ENCODE data around the gene LRRC70. TPM values are rescaled to one million over a fixed set of nuclear protein-coding genes. Genes with fewer than 3 reads are reported as not detected.

The LRRC70 gene
- total RNA-seq, 1 experiment from 2014 or later, result 0.68 TPM

- Histone ChIP-seq H3K27me3 (replicated peaks; ENCODE audit: control insufficient read depth, insufficient read depth, low read length) (no peaks in the 10 kb centered on the region), H3K36me3 (ENCODE audit: control insufficient read depth, insufficient read depth, low read length) (no peaks in the 10 kb centered on the region), H3K4me1 (no peaks in the 10 kb centered on the region), H3K9me3 (no peaks in the 10 kb centered on the region), H3K4me3 (ENCODE audit: low read depth, low read length) (no peak overlapping the region)
- intact Hi-C loops (cut with micrococcal nuclease; ENCODE audit: unreplicated experiment), result no loop called here
- TF ChIP-seq, protein P1, sequence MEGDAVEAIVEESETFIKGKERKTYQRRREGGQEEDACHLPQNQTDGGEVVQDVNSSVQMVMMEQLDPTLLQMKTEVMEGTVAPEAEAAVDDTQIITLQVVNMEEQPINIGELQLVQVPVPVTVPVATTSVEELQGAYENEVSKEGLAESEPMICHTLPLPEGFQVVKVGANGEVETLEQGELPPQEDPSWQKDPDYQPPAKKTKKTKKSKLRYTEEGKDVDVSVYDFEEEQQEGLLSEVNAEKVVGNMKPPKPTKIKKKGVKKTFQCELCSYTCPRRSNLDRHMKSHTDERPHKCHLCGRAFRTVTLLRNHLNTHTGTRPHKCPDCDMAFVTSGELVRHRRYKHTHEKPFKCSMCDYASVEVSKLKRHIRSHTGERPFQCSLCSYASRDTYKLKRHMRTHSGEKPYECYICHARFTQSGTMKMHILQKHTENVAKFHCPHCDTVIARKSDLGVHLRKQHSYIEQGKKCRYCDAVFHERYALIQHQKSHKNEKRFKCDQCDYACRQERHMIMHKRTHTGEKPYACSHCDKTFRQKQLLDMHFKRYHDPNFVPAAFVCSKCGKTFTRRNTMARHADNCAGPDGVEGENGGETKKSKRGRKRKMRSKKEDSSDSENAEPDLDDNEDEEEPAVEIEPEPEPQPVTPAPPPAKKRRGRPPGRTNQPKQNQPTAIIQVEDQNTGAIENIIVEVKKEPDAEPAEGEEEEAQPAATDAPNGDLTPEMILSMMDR (IDR thresholded peaks at IDR 0.05; ENCODE audit: insufficient read depth in 1 of 2, low read depth in 1 of 2, low read length in 1 of 2, severe bottlenecking in 1 of 2, unreplicated experiment in 1 of 2), result no peak
- Mint-ChIP-seq H3K36me3 (ENCODE audit: insufficient read depth, unreplicated experiment) (peaks cover 33% of the 10 kb centered on the region), H3K9me3 (ENCODE audit: unreplicated experiment) (no peaks in the 10 kb centered on the region), H3K27me3 (ENCODE audit: insufficient read depth, unreplicated experiment) (no peaks in the 10 kb centered on the region), H3K4me3 (ENCODE audit: unreplicated experiment) (no peak overlapping the region), H3K27ac (ENCODE audit: unreplicated experiment) (no peak overlapping the region), H3K4me1 (ENCODE audit: low read depth, unreplicated experiment) (no peaks in the 10 kb centered on the region)
- ChIA-PET POLR2A (no interaction called here), CTCF (no interaction called here)
- no TSS peak for BruUV-seq (replicated peaks)
- DNase-seq, result no peak
Observed at GRCh38 chr5:62555930-62556329, 22.7 kb upstream of the LRRC70 start.

GRCh38 chr5:62558941-62559340, 19.7 kb upstream of the LRRC70 start:
- Mint-ChIP-seq H3K27ac (ENCODE audit: unreplicated experiment) (no peak overlapping the region), H3K27me3 (ENCODE audit: insufficient read depth, unreplicated experiment) (no peaks in the 10 kb centered on the region), H3K4me3 (ENCODE audit: unreplicated experiment) (no peak overlapping the region), H3K36me3 (ENCODE audit: insufficient read depth, unreplicated experiment) (peaks cover 34% of the 10 kb centered on the region), H3K4me1 (ENCODE audit: low read depth, unreplicated experiment) (no peaks in the 10 kb centered on the region), H3K9me3 (ENCODE audit: unreplicated experiment) (no peaks in the 10 kb centered on the region)
- BruUV-seq (replicated peaks), result no TSS peak
- TF ChIP-seq, protein P1 (IDR thresholded peaks at IDR 0.05; ENCODE audit: insufficient read depth in 1 of 2, low read depth in 1 of 2, low read length in 1 of 2, severe bottlenecking in 1 of 2, unreplicated experiment in 1 of 2), result no peak
- CTCF ChIA-PET, result no interaction called here
- no peaks in the 10 kb centered on the region for H3K27me3 ChIP-seq (replicated peaks; ENCODE audit: control insufficient read depth, insufficient read depth, low read length)
- H3K4me3 ChIP-seq (ENCODE audit: low read depth, low read length), result no peak overlapping the region
- POLR2A ChIA-PET, result no interaction called here
- no peaks in the 10 kb centered on the region for H3K4me1 ChIP-seq
- no peaks in the 10 kb centered on the region for H3K36me3 ChIP-seq (ENCODE audit: control insufficient read depth, insufficient read depth, low read length)
- intact Hi-C loops (cut with micrococcal nuclease; ENCODE audit: unreplicated experiment), result no loop called here
- no peaks in the 10 kb centered on the region for H3K9me3 ChIP-seq
- no peak for DNase-seq

DNA sequence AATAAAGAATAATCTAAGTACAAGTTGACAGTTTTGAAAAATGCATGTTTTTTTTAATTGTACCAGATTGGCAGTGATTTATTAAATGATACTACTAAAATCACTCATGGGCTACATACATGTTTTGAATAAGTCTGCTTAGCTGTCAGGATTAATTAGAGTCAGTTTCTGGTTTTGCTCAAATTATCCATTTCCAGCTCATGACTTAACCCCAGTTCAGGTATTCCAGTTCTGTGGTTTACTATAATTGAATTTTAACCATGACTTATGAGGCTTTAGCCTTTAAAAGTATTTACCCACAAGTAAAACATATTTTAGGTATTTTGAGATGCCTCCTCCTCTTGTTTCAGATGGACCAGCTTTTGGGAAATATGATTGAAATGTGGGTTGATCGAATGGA, 17.8 kb upstream of the LRRC70 start:
- no peak overlapping the region for H3K4me3 Mint-ChIP-seq (ENCODE audit: unreplicated experiment)
- ChIA-PET CTCF (no interaction called here), POLR2A (no interaction called here)
- peaks cover 8% of the 10 kb centered on the region for H3K9me3 Mint-ChIP-seq (ENCODE audit: unreplicated experiment)
- H3K4me1 Mint-ChIP-seq (ENCODE audit: low read depth, unreplicated experiment), result no peaks in the 10 kb centered on the region
- H3K4me1 ChIP-seq, result no peaks in the 10 kb centered on the region
- TF ChIP-seq, protein P1 (IDR thresholded peaks at IDR 0.05; ENCODE audit: insufficient read depth in 1 of 2, low read depth in 1 of 2, low read length in 1 of 2, severe bottlenecking in 1 of 2, unreplicated experiment in 1 of 2), result no peak
- peaks cover 37% of the 10 kb centered on the region for H3K36me3 Mint-ChIP-seq (ENCODE audit: insufficient read depth, unreplicated experiment)
- no peaks in the 10 kb centered on the region for H3K9me3 ChIP-seq
- H3K27me3 Mint-ChIP-seq (ENCODE audit: insufficient read depth, unreplicated experiment), result no peaks in the 10 kb centered on the region
- intact Hi-C loops (cut with micrococcal nuclease; ENCODE audit: unreplicated experiment), result no loop called here
- no peak overlapping the region for H3K27ac Mint-ChIP-seq (ENCODE audit: unreplicated experiment)
- H3K4me3 ChIP-seq (ENCODE audit: low read depth, low read length), result no peak overlapping the region
- no peaks in the 10 kb centered on the region for H3K36me3 ChIP-seq (ENCODE audit: control insufficient read depth, insufficient read depth, low read length)
- no peak for DNase-seq
- BruUV-seq (replicated peaks), result no TSS peak
- H3K27me3 ChIP-seq (replicated peaks; ENCODE audit: control insufficient read depth, insufficient read depth, low read length), result no peaks in the 10 kb centered on the region

Data from Caco-2 (cell line).